LNCaP clone FGC (cell line): ENCODE results near the gene PDE4D.

Experiments
- DNase-seq: peaks from one replicate; pipeline ENCODE4 v3.0.0-alpha.2; 2011; ENCODE audit warnings: low read depth
- H3K4me3 ChIP-seq: 2 replicates; pipeline ENCODE4 v1.5.1; 2011; ENCODE audit warnings: mild to moderate bottlenecking, low read depth, low read length, control low read depth
- CTCF ChIP-seq: IDR thresholded peaks from 2 replicates; pipeline ENCODE4 v1.5.1; 2012; ENCODE audit warnings: mild to moderate bottlenecking; ENCODE audit not compliant: control insufficient read depth, insufficient read depth; ENCODE audit errors: extremely low read depth

PDE4D gene

DNA sequence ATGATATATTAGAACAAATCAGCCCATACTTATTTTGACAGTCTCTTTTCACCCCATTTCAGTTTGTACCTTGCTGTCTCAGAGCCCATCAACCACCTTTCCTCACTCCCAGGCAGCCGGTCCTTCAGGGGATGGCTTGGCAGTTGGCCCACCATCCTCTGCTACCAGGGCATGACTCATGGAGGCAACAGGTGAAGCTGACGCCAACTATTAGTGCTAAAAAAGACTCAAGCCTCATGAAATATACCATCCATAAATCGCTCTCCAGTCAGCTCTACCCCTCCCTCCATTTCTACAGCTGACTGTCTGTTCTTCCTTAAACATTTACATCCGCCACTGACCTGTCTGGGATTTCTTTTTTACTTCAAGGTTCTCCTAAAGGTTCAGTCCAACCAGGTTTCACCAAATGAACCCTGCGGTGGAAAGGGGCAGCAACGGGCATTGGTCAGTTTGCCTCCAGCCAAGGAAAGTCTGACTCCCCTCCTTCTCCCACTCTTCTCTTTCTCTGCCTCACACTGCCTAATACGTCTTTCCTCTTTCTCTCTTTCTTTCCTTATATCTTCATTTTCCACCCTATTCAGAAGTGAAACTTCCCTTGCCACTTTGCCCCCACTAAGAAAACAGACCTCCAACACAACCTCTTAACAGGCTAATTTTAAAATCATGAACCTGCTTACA, 871.5 kb downstream of the PDE4D start:
- no peak for TF ChIP-seq CTCF
- H3K4me3 ChIP-seq, result no peak overlapping the region
- DNase-seq, result no peak

DNA sequence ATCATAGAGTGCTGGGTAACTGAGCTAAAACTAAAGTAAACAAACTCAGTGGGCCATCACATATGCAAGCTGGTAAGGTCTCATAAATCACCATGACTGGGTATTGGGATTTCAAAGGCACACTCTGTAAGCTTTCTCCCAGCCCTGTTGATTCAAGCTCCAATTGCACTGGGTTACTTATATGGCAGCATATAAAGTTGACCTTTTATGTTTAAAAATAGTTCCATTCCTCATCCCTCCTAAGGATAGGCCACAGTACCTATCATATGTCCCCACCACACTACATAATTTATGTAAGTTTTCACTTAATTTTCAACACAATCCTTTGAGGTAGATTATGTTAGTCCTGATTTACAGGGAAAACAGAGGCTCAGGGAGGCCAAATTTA, 872.2 kb downstream of the PDE4D start:
- no peak for DNase-seq
- TF ChIP-seq CTCF, result no peak
- H3K4me3 ChIP-seq, result no peak overlapping the region

- no peak overlapping the region for H3K4me3 ChIP-seq
- DNase-seq, result no peak
- no peak for TF ChIP-seq CTCF
Measured at GRCh38 chr5:59020611-59021285, 872.8 kb downstream of the PDE4D start.

- TF ChIP-seq CTCF, result no peak
- DNase-seq, result no peak
Measured at GRCh38 chr5:59019078-59019477, 874.4 kb downstream of the PDE4D start.

GRCh38 chr5:59016925-59017324, 876.6 kb downstream of the PDE4D start:
- TF ChIP-seq CTCF, result no peak
- DNase-seq, result no peak
- no peak overlapping the region for H3K4me3 ChIP-seq

More at GRCh38 chr5:59019078-59019477, 874.4 kb downstream of the PDE4D start:
- H3K4me3 ChIP-seq, result no peak overlapping the region

GRCh38 chr5:59008816-59009473, 884.6 kb downstream of the PDE4D start:
- no peak overlapping the region for H3K4me3 ChIP-seq
- DNase-seq, result no peak
- no peak for TF ChIP-seq CTCF
